ENCODE measurements around the gene SERPINB12.

GRCh38 chr18:63506336-63506646 is 35.9 kb upstream of the SERPINB12 start:
- no peak for TF ChIP-seq PATZ1 (tag by site-specific recombination; IDR thresholded peaks at IDR 0.05)
- no peak for TF ChIP-seq ZNF23 (tag by site-specific recombination; IDR thresholded peaks at IDR 0.05; ENCODE audit: borderline replicate concordance)
- TF ChIP-seq CTCF (tag by site-specific recombination; IDR thresholded peaks at IDR 0.05), result no peak
- TF ChIP-seq, protein P1, sequence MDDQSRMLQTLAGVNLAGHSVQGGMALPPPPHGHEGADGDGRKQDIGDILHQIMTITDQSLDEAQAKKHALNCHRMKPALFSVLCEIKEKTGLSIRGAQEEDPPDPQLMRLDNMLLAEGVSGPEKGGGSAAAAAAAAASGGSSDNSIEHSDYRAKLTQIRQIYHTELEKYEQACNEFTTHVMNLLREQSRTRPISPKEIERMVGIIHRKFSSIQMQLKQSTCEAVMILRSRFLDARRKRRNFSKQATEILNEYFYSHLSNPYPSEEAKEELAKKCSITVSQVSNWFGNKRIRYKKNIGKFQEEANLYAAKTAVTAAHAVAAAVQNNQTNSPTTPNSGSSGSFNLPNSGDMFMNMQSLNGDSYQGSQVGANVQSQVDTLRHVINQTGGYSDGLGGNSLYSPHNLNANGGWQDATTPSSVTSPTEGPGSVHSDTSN (CRISPR knock-in tag; IDR thresholded peaks at IDR 0.05), result no peak
- TF ChIP-seq SETDB1 (IDR thresholded peaks at IDR 0.05; ENCODE audit: insufficient read length, low read length), result no peak
- no peak for TF ChIP-seq ZNF335 (tag by site-specific recombination; conservative IDR thresholded peaks at IDR 0.05)
- TF ChIP-seq KLF8 (tag by site-specific recombination; IDR thresholded peaks at IDR 0.05), result no peak
- no peak for TF ChIP-seq ZNF16 (tag by site-specific recombination; IDR thresholded peaks at IDR 0.05; ENCODE audit: low read depth)
- no peak for TF ChIP-seq REST (tag by site-specific recombination; IDR thresholded peaks at IDR 0.05)
- TF ChIP-seq, protein P2, sequence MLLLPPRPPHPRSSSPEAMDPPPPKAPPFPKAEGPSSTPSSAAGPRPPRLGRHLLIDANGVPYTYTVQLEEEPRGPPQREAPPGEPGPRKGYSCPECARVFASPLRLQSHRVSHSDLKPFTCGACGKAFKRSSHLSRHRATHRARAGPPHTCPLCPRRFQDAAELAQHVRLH (tag by site-specific recombination; IDR thresholded peaks at IDR 0.05), result no peak
- no peak for TF ChIP-seq ZSCAN23 (tag by site-specific recombination; IDR thresholded peaks at IDR 0.05)
- no peak for TF ChIP-seq ZNF747 (tag by site-specific recombination; IDR thresholded peaks at IDR 0.05)
- TF ChIP-seq ZFHX2 (tag by site-specific recombination; conservative IDR thresholded peaks at IDR 0.05), result no peak
- no peak for TF ChIP-seq WT1 (tag by site-specific recombination; IDR thresholded peaks at IDR 0.05)

Measured in HEK293 (cell line).